ENCODE results near the gene EDNRB.

EDNRB gene

GRCh38 chr13:77860507-77860981 lies 58.1 kb downstream of the EDNRB start:
- TF ChIP-seq REST (IDR thresholded peaks at IDR 0.05; ENCODE audit: insufficient replicate concordance, low read depth), result no peak
- TF ChIP-seq SPI1 (IDR thresholded peaks at IDR 0.05; ENCODE audit: borderline replicate concordance, low read depth), result no peak; the same call in 1 of the 2 replicates
- no peak for TF ChIP-seq CTCF (IDR thresholded peaks at IDR 0.05; ENCODE audit: insufficient read depth, low read length)
- no peak for TF ChIP-seq GABPA (IDR thresholded peaks at IDR 0.05; ENCODE audit: low read depth)
- peak; percentile 78; the same call in 1 of the 2 replicates for TF ChIP-seq POLR2AphosphoS5 (IDR thresholded peaks at IDR 0.05; ENCODE audit: low read depth)
- peak overlapping the region; percentile 60 for H3K27ac ChIP-seq (replicated peaks)
- no peak overlapping the region for H3K4me3 ChIP-seq (replicated peaks; ENCODE audit: insufficient read depth, low read length)
- no peaks in the 10 kb centered on the region for H3K27me3 ChIP-seq (ENCODE audit: insufficient read depth, poor library complexity, severe bottlenecking)
- peak; percentile 66 to 75 for DNase-seq (ENCODE audit: low read depth in 1 of 2, low spot score in 1 of 2)

- TF ChIP-seq REST (IDR thresholded peaks at IDR 0.05; ENCODE audit: insufficient replicate concordance, low read depth), result no peak
- TF ChIP-seq SPI1 (IDR thresholded peaks at IDR 0.05; ENCODE audit: borderline replicate concordance, low read depth), result peak; percentile 78; the same call in 1 of the 2 replicates
- Histone ChIP-seq H3K27me3 (ENCODE audit: insufficient read depth, poor library complexity, severe bottlenecking) (no peaks in the 10 kb centered on the region), H3K27ac (replicated peaks) (peak overlapping the region; percentile 43), H3K4me3 (replicated peaks; ENCODE audit: insufficient read depth, low read length) (no peak overlapping the region)
- DNase-seq (ENCODE audit: low read depth in 1 of 2, low spot score in 1 of 2), result peak; percentile 54 to 62
Observed at GRCh38 chr13:77859450-77859849, 59.2 kb downstream of the EDNRB start.

- Histone ChIP-seq H3K27me3 (ENCODE audit: insufficient read depth, poor library complexity, severe bottlenecking) (no peaks in the 10 kb centered on the region), H3K27ac (replicated peaks) (no peak overlapping the region), H3K4me3 (replicated peaks; ENCODE audit: insufficient read depth, low read length) (no peak overlapping the region)
- TF ChIP-seq CTCF (IDR thresholded peaks at IDR 0.05; ENCODE audit: insufficient read depth, low read length) (no peak), POLR2AphosphoS5 (IDR thresholded peaks at IDR 0.05; ENCODE audit: low read depth) (no peak), REST (IDR thresholded peaks at IDR 0.05; ENCODE audit: insufficient replicate concordance, low read depth) (no peak), GABPA (IDR thresholded peaks at IDR 0.05; ENCODE audit: low read depth) (no peak), SPI1 (IDR thresholded peaks at IDR 0.05; ENCODE audit: borderline replicate concordance, low read depth) (no peak)
- no peak for DNase-seq (ENCODE audit: low read depth in 1 of 2, low spot score in 1 of 2)
Observed at GRCh38 chr13:77857531-77858209, 61.0 kb downstream of the EDNRB start.
